ENCODE results near the gene DAAM1.

Gene DAAM1

GRCh38 chr14:59362513-59362912 is 174.0 kb downstream of the DAAM1 start:
- DNase-seq (ENCODE audit: low spot score) = no peak

GRCh38 chr14:59363531-59364226 is 175.2 kb downstream of the DAAM1 start:
- no peak for DNase-seq (ENCODE audit: low spot score)

DNA sequence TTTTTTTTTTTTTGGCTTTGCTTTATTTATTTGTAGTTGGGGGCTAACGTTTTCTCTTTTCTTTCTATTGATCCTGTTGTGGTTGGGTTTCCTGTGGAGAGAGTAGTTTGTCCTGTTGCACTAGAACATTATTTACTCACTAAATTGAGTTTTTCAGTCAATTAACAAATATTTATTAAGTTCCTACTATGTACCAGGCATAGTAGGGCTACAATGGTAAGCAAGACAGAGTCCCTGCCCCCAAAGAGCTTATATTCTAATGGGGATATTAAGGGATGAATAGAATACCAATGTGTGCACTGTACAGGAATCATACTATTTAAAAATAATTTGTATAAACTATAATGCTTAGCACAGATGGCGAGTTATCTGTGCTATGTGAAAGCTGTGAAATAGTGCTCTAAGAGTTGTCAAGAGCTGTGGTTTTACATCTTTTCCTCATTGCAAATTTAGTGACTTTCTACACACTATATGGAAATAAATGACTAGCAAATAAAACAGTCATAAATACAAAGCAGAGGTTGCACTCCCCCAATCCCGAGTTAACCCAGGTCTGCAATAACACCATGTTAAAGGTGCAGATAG is 181.8 kb downstream of the DAAM1 start:
- no peak for DNase-seq (ENCODE audit: low spot score)

DNA sequence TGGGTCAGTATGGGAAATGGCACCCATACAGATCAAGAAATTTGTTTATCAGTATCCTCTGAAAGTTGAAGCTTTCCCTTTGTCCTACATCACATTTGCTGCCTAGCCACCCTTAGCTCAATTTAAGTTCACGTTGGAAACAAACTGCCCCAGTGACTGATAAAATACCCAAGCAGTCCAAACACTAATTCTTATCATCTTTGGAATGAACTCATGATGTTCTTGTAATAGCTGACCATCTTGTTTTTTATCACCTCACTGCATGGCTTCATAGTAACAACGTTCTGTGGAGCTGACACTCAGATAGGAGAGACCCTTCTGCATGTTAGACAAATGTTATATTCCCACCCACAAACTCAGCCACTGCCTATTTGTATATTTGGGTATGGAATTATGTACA is 183.3 kb downstream of the DAAM1 start:
- no peak for DNase-seq (ENCODE audit: low spot score)

GRCh38 chr14:59374048-59374447 is 185.6 kb downstream of the DAAM1 start:
- DNase-seq (ENCODE audit: low spot score) = no peak

DNA sequence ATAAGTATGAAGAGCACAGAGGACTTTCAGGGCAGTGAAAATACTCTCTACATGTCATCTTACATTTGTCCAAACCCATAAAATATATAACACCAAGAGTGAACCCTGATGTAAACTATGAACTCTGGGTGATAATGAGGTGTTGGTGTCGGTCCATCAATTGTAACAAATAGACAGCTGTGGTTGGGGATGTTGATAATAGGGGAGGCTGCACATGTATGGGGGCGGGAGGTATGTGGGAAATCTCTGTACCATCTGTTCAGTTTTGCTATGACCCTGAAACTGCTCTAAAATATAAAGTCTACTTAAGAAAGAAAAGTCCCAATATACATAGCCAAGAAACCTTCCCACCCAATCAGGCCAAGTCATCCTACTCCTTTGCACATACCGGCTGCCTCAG is 188.2 kb downstream of the DAAM1 start:
- no peak for DNase-seq (ENCODE audit: low spot score)

- no peak for DNase-seq (ENCODE audit: low spot score)
Measured at GRCh38 chr14:59377491-59377890, 189.0 kb downstream of the DAAM1 start.

GRCh38 chr14:59377991-59378601 is 189.6 kb downstream of the DAAM1 start:
- no peak for DNase-seq (ENCODE audit: low spot score)

DNA sequence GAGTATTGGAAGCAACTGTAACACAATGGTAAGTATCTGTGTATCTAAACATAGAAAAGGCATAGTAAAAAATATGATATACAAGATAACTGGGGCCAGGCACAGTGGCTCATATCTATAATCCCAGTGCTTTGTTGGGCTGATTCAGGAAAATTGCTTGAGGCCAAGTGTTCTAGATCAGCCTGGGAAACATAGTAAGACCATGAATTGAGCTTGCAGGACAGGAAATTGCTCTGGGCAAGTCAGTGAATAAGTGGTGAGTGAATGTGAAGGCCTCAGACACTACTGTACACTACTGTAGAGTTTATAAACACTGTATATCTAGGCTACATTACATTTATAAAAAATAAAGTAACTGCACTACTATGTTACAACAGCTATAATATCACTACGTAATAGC is 201.5 kb downstream of the DAAM1 start:
- DNase-seq (ENCODE audit: low spot score) = no peak

- DNase-seq (ENCODE audit: low spot score) = no peak
Measured at GRCh38 chr14:59391388-59391787, 202.9 kb downstream of the DAAM1 start.

DNA sequence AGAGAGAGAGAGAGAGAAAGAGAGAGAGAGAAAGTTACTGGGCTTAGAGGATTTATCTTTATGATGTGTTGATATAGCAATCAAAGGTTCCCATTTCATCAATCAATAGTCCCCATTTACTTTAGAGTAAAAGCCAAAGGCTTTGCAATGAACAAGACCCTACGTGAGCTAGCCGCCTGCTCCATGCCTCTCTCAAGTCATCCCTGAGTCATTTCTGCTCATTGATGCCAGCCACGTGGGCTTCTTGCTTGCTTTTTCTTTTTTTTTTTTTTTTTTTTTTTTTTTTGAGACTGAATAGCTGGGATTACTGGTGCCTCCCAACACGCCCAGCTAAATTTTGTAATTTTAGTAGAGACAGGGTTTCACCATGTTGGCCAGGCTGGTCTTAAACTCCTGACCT is 205.8 kb downstream of the DAAM1 start:
- no peak for DNase-seq (ENCODE audit: low spot score)

- DNase-seq (ENCODE audit: low spot score) = no peak
Measured at GRCh38 chr14:59395672-59396071, 207.2 kb downstream of the DAAM1 start.

DNA sequence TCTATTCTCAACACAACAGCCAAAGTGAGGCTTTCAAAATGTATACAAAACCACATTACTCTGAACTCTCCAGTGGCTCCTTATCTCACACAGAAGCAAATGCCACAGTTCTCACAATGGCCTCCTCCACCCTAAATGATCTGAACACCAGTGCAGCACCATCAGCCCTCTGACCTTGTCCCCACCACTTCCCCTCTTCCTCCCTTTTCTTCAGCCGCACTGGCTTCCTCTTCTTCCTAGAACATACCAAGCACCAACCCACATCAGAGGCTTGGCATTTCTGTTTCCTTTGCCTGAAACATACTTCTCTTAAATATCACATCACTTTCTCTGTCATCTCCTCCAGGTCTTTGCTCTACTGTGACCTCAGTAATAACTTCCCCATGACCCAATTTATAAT is 210.4 kb downstream of the DAAM1 start:
- DNase-seq (ENCODE audit: low spot score) = no peak

- DNase-seq (ENCODE audit: low spot score) = peak; percentile 42
Measured at GRCh38 chr14:59406454-59407245, 218.2 kb downstream of the DAAM1 start.

- DNase-seq (ENCODE audit: low spot score) = peak; percentile 90
Measured at GRCh38 chr14:59407246-59408010, 219.0 kb downstream of the DAAM1 start.

- no peak for DNase-seq (ENCODE audit: low spot score)
Measured at GRCh38 chr14:59415836-59416602, 227.6 kb downstream of the DAAM1 start.

DNA sequence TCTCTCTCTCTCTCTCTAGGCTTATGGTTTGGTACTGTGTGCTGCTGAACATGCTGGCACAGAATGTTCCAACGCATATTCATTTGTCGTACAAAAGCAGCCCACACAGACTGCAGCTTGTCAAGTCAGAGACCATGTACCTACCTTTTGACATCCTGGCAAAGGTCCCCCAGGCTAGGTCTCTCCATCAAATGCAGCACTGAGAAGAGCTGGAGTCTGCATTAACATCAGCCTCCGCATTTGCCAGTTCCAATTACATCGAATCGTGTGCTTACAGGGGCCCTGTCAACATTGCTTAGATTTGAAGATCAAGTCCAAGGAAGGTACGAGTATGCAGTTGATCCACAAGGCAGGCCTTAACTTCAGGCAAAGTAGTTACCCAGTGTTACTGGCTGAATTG is 228.8 kb downstream of the DAAM1 start:
- DNase-seq (ENCODE audit: low spot score) = no peak

DNA sequence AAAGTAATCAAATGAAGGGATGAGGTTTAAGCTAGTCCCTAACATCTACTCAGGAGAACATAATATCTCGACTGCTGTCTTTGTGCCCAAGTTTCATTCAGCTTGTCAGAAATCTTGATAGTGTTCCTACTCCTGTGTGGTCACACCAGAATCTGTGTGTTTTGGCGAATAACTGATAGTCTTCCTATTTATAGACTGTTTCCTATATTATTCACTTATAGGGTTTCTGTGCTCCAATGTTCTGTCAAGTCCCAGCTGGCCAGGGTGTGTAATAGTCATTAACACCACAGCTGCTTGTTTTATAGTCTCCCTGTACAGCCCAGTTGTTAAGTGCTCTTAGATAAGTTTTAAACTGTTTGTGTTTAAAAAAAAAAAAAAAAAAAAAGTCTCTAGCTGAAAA is 230.8 kb downstream of the DAAM1 start:
- DNase-seq (ENCODE audit: low spot score) = no peak

Data from AG20443 (cell line).